GM13977 (cell line): ENCODE data around the gene MTG1.

ENCODE experiments used
- DNase-seq: peaks from one replicate; pipeline ENCODE4 v3.0.0; 2012; ENCODE audit warnings: low spot score
- CTCF ChIP-seq: IDR thresholded peaks from 2 replicates; pipeline ENCODE4 v1.5.1; 2012; ENCODE audit warnings: mild to moderate bottlenecking, control low read depth; ENCODE audit not compliant: insufficient read depth; ENCODE audit errors: extremely low read depth, missing control alignments
- in situ Hi-C: fragments of 300-500 bp; cut with MboI; formaldehyde crosslinking; loops from one replicate; pipeline ENCODE4 v1.12.0; 2022; ENCODE audit warnings: low sequenced_read_pairs, low pct_unique_long_range_greater_than_20kb, mixed read lengths, inconsistent platforms; ENCODE audit not compliant: unreplicated experiment

The MTG1 gene

GRCh38 chr10:133359554-133359971 is 34.4 kb upstream of the MTG1 start:
- in situ Hi-C loops, result no loop called here
- DNase-seq, result no peak
- TF ChIP-seq CTCF, result no peak

- in situ Hi-C loops, result no loop called here
- no peak for TF ChIP-seq CTCF
Measured at GRCh38 chr10:133359972-133360610, 33.9 kb upstream of the MTG1 start.

GRCh38 chr10:133361227-133361626 is 32.7 kb upstream of the MTG1 start:
- no peak for DNase-seq
- in situ Hi-C loops, result no loop called here
- TF ChIP-seq CTCF, result no peak

More at GRCh38 chr10:133359972-133360610, 33.9 kb upstream of the MTG1 start:
- DNase-seq, result no peak

GRCh38 chr10:133361773-133362441 is 32.0 kb upstream of the MTG1 start:
- peak; percentile 64 for DNase-seq
- TF ChIP-seq CTCF, result no peak
- in situ Hi-C loops, result no loop called here

- no peak for TF ChIP-seq CTCF
- in situ Hi-C loops, result no loop called here
- no peak for DNase-seq
Measured at GRCh38 chr10:133362846-133363245, 31.1 kb upstream of the MTG1 start.

GRCh38 chr10:133364645-133365431 is 29.1 kb upstream of the MTG1 start:
- no peak for TF ChIP-seq CTCF
- in situ Hi-C loops, result no loop called here
- no peak for DNase-seq
